Activated T-cell treated with anti-CD3 and anti-CD28 coated beads for 4 hours (primary cell): Measurements from ENCODE around the gene MMP3.
"Not testable (repeated sequence)": the region's sequence is repeated elsewhere in the genome, so short reads cannot be mapped to it uniquely, and the experiment has no call there.

Experiments
- DNase-seq: peaks from one replicate; pipeline ENCODE4 v3.0.0-alpha.2; 2020

MMP3 gene

GRCh38 chr11:102843489-102843888 is at the start of gene MMP3:
MMP3 (minus strand) TSS chr11:102843609; CDS start chr11:102843546, 63 bp downstream.
- no peak for DNase-seq

DNA sequence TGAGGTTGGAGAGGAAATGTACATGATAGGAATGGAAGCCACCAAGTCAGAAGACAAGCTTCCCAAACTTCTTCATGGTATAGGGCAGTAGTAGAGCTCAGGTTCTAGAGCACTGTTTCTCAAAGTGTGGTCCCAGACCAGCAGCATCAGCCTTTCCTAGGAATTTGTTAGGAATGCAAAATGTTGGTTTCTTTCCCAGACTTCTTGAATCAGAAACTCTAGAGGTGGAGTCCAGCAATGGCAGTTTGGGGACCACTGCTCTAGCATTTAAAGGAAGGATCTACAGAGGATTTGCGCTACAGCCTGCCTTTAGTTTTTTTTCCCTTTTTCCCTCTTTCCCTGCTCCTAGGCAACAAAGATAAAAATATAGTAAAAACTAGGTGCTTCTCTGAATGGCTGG is 48.3 kb upstream of the MMP3 start:
- no peak for DNase-seq

GRCh38 chr11:102886999-102887398 is 43.6 kb upstream of the MMP3 start:
- no peak for DNase-seq

GRCh38 chr11:102883141-102883540 is 39.7 kb upstream of the MMP3 start:
- DNase-seq = no peak

- DNase-seq = no peak
Measured at GRCh38 chr11:102882389-102883024, 39.1 kb upstream of the MMP3 start.

GRCh38 chr11:102879801-102880200 is 36.4 kb upstream of the MMP3 start:
- DNase-seq = no peak

DNA sequence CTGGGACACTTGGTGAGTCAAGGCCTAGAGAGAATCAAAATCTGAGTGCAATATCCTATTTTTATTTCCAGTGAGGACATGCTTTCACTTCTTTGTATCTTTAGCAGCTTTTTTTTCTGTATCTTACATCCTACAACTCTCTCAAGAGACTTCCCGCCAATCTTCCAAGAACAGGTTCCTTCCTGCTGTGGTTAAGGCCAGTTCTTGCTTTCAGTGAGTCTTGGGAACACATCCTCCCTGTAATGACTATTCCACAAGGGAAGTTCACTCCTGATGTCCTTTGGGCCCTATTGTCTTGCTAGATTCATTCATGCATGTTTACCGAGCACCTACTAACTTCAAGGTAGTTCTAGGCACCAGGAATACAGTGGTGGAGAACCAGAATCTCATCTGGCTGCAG is 35.2 kb upstream of the MMP3 start:
- DNase-seq = no peak

DNA sequence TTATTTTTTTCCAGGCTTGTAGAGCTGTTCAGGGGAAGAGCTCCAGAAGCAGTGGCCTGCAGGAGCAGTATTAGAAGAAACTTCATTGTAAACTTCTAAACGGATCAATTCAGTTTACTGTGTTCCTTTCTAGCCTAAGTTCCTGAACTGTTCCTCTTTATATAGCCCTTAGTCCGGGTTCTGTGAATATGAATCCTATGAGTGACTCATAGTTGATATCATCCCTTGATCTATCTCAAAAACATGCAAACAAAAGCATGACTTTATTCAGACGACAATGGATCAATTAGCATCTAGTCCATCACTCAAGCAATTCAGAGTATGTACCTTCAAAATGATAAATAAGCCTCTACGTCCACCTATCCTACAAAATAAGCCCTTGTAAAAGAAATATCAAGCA is 31.4 kb upstream of the MMP3 start, which contains the start of gene MMP12:
Gene MMP12 (minus strand): TSS at position 131 of the 400 bp plus-strand sequence. CDS start 45 bp downstream, at position 86.
- no peak for DNase-seq

DNA sequence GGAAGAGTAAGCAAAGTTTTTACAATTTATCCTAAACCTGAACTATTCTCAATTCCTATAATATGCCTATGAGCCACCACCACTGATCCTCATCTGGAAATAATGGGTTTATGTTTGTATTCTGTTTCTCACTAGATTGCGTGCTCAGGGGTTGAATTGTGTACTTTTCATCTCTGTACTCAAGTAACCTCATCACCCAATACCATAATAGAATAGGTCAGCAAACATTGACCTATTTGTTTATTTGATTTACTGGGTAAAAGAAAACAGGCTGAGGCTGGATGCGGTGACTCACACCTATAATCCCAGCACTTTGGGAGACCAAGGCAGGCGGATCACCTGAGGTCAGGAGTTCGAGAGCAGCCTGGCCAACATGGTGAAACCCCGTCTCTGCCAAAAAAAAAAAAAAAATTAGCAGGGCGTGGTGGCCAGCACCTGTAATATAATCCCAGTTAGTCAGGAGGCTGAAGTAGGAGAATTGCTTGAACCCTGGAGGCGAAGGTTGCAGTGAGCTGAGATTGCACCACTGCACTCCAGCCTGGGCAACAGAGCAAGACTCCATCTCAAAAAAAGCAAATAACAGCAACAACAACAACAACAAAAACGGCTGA is 26.1 kb upstream of the MMP3 start:
- DNase-seq = not testable (repeated sequence)

- no peak for DNase-seq
Measured at GRCh38 chr11:102868339-102868738, 24.9 kb upstream of the MMP3 start.

DNA sequence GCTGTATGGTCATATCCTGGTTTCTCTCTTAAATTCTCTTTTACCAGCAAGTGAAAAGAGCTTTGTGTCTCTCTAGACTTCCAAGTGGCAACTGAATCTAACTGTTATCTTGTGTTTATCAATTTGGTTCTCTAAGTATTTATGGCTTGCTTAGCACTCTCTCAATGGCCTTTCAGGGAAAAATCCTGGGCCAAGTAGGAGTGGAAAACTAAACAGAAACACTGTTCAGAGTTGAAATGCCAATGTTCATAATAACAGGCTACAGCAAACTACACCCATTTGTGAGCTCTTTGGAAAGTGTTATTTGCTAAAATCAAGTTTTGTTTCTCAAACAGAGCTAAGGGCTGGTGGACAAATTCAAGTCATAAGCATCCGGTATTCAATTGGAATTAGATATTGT is 21.3 kb upstream of the MMP3 start:
- no peak for DNase-seq

DNA sequence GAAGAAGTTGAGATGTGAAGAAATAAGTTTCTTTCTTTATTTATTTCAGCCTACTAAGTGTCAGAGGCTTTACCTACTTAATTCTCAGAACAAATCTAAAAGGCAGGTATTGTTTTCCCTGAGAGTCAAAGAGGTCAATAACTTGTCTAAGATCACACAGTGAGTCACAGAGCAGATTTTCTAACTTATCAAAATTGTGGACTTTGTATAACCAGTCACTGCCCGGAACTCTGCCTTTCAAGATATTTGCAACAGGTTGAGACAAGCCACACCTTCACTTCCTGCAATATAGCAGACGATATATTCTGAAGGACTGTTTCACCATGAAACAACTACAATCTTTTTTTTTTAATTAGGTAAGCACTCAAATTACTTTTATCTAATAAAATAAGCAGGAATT is 10.5 kb upstream of the MMP3 start:
- DNase-seq = no peak

DNA sequence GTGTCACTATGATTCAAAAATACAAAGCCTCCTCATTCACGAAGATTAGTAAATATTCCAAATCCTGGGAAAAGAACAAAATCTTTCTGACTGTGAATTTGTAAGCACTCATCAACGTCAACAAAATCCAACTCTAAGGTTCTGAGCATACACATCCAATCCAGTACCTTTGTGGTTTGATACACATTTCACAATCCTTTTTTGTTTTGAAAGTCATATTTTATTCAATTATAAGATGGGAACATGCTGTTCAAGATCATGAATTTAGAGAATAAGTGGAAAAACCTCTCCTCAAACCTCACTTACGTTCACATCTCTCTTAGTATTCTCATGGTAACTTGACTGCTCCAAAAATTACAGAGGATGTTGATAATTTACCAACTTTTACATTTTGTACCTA is 9.6 kb upstream of the MMP3 start:
- no peak for DNase-seq

DNA sequence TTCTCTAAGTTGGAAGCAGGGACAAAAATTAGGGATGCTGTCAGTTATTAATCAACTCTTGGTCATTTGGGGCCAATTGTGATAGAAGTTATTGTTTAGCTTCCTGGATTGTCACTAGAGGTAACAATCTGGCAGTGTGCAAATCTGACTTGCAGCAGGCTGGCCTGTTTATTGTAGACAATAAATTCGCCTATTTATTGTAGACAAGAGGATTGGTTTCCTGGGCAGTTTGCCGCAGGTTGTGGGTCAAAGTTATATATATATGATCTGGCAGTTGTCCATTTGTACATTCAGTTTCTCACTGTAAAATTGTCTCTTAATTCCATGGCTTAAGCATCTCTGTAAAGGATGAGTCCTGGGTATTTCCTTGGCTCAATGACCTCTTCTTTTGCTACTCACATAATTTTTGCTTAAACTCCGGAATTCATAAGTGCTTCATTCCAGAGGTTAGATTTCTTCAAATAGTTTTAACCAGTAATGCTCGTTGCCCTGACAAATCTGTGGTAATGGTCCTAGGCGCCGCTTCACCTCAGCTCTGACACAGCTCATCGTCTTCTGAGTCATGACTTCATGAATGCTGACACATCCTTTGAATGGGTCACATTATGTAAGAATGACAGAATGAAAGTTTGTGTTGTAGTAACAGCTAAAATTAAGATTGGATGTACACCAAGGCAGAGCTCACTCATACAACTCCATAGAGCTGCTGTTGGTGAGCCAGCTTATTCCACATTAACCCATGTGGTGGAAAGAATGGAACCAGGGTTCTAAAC is 7.8 kb upstream of the MMP3 start:
- DNase-seq = no peak

- no peak for DNase-seq
Measured at GRCh38 chr11:102849311-102849710, 5.9 kb upstream of the MMP3 start.

GRCh38 chr11:102846292-102846691 is 2.9 kb upstream of the MMP3 start:
- DNase-seq = no peak

GRCh38 chr11:102842930-102843329 is 479 bp downstream of the MMP3 start:
- DNase-seq = no peak

- DNase-seq = no peak
Measured at GRCh38 chr11:102840018-102840417, 3.4 kb downstream of the MMP3 start.

GRCh38 chr11:102837646-102838045 is 5.8 kb downstream of the MMP3 start:
- no peak for DNase-seq

GRCh38 chr11:102837156-102837555 is 6.3 kb downstream of the MMP3 start:
- DNase-seq = no peak

GRCh38 chr11:102836290-102836875 is 7.0 kb downstream of the MMP3 start:
- no peak for DNase-seq

DNA sequence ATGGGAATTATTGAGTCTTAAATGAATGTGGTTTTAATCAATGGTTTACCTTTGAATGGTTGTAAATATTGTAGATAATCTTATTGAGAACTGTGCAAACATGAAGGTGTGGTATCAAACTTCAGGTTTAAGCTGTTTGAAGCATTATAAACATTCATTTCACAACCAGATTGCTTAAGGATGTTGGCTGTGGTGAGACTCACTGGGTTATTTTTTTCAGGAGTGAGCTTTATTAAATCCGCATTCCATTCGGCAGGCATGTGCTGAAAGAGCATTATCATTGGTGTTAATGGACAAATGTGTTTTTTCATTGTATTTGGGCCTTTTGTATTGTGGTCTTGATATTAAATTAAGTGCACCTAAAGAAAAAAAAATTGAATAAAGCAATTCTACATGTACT is 9.7 kb downstream of the MMP3 start:
- no peak for DNase-seq

GRCh38 chr11:102832612-102833011 is 10.8 kb downstream of the MMP3 start:
- DNase-seq = no peak
